GM19193 (cell line): ENCODE data around the gene UAP1L1.

ENCODE experiments used
- POLR2A ChIP-seq: IDR thresholded peaks from 4 replicates; pipeline ENCODE4 v1.6.1; 2011; ENCODE audit not compliant: insufficient read depth, insufficient read length; ENCODE audit errors: extremely low read depth

Gene UAP1L1

GRCh38 chr9:137095664-137096517, 18.6 kb downstream of the UAP1L1 start:
- TF ChIP-seq POLR2A: no peak

GRCh38 chr9:137096785-137097546, 19.6 kb downstream of the UAP1L1 start:
- TF ChIP-seq POLR2A: no peak

DNA sequence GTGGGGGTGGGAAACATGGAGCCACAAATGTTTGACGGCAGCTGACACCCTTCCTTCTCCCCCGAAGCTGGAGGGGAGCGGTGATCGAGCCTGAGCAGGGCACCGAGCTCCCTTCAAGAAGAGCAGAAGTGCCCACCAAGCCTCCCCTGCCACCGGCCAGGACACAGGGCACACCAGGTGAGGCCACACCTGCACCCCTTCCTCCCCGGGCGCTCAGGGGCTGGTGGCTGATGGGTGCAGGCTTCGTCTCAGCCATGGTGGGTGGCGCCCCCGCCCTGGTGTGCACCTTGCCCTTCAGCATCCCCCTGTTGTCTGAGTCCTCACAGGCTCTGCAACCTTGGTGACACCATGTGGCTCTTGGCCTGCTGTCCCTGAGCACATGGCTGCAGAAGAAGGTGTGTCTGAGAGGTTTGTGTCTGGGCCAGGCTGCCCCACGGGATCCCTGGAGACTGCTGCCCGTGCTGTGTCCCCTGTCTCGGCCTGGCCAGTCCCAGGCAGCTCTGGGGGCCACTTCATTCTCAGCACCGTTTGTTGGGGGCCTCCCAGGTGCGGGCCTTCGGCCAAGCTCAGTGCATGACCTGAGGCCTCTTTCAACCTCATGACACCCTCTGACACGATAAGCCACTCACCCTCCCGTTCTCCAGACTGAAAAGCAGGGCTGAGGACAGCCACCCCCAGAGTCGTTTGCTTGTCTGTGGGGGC, 20.6 kb downstream of the UAP1L1 start:
- TF ChIP-seq POLR2A: no peak

DNA sequence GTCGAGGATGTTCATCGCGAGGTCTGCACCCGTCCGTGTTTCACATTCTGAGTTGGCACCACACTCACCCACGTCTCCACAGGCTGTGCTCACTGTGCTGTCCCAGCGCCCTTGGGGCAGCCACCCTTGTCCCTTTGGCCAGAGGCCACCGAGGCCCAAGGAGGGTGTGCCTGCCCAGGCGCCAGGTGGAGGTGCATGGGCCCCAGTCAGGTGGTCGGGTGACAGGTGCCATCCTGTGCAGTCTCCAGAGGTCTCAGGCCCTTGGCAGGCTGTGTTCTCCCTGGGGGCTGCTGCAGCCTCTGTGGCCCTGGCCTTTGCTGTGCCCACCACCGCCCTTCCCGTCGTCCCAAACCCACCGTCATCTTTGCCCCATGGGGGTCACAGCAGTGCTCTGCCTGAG, 21.9 kb downstream of the UAP1L1 start:
- no peak for TF ChIP-seq POLR2A

- TF ChIP-seq POLR2A: no peak
Measured at GRCh38 chr9:137103206-137103999, 26.1 kb downstream of the UAP1L1 start.

DNA sequence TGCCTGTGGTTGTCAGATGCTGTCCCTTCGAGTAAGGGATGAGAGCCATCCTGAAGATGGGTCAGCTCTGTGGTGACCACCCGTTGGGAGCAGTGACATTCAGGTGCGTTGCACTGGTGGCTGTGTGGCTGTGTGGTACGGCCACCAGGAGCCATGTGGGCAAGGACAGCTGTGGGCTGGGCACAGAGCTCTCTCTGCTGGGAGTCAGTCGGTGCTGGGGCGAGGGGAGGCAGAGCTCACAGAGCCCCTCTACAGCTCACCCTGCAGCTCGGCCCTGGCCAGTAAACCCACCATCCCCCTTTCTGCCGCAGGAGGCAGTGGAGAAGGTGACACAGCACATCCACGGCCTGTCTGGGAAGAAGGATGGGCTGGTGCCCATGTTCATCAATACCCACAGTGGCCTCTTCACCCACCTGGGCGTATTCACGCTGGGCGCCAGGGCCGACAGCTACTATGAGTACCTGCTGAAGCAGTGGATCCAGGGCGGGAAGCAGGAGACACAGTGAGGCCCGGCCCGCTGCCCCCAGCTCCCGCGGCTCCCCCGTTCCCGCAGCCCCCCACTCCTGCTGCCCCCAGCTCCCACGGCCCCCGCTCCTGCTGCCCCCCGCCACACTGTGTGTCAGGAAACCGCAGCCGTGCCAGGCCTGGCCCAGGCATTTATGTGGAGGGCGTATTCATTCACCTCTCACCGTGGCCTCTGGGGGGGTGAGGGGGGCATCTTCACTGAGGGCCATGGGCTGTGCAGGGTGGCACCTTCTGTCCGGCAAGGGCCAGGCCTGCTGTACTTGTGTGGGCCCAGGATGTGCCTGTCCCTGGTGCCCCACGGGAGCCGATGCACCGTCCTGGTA, 28.7 kb downstream of the UAP1L1 start:
- no peak for TF ChIP-seq POLR2A

GRCh38 chr9:137106662-137107250, 29.4 kb downstream of the UAP1L1 start:
- TF ChIP-seq POLR2A: no peak

GRCh38 chr9:137107312-137107921, 30.1 kb downstream of the UAP1L1 start:
- TF ChIP-seq POLR2A: peak; percentile 18

GRCh38 chr9:137107982-137108381, 30.7 kb downstream of the UAP1L1 start:
- no peak for TF ChIP-seq POLR2A

- no peak for TF ChIP-seq POLR2A
Measured at GRCh38 chr9:137108608-137109249, 31.4 kb downstream of the UAP1L1 start.

DNA sequence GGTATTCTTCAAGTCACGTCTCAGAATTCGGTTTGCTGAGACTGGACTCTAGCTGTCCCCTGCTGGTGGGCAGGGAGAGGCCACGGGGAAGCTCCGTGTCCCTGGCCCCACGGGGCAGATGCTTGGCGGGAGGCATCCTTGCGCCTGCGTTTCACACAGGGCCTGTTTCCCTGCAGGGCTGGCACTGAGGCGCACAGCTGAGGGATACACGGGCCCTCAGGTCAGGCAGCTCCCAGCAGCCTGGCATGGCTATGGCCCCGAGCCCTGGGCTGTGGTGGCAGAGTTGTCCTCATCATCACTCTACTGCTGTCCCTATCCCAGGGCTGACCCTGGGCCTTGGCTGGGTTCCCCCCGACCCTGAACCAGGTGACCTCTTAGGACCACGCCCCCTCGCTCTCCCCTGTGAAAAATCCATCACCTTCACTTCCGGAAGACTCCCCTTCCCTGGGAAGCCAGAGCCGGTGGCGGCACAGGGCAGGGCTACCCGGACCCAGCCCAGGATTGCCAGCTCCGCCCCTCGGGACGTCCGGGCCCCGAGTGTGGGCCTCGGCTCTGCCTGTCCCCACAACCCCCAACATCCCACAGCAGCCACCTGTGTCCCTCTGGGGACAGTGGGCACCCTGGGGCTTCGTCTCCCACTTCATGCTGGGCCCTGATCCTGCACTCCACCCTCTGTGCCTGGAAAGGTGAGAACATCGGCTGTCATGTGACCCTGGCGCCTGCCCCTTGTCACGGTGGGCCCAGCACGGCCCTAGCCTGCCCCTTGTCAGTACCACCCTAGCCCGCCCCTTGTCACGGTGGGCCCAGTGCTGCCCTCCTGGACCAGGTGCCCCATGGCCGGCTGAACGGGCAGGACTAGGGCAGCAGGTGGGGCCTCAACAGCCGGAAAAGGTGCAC, 32.2 kb downstream of the UAP1L1 start:
- no peak for TF ChIP-seq POLR2A
